IPS-15b (cell line): ENCODE measurements around the gene PRDX5.

ENCODE experiments used
- H3K27me3 ChIP-seq: one replicate; pipeline ENCODE4 v1.6.1; 2013; ENCODE audit warnings: low read length; ENCODE audit not compliant: control insufficient read depth, insufficient read depth
- H3K36me3 ChIP-seq: one replicate; pipeline ENCODE4 v1.6.1; 2013; ENCODE audit warnings: low read length; ENCODE audit not compliant: control insufficient read depth, insufficient read depth
- H3K4me1 ChIP-seq: one replicate; pipeline ENCODE4 v1.6.1; 2013; ENCODE audit warnings: mild to moderate bottlenecking, low read length; ENCODE audit not compliant: control insufficient read depth, insufficient read depth
- H3K4me3 ChIP-seq: one replicate; pipeline ENCODE4 v1.5.1; 2013; ENCODE audit warnings: low read depth, low read length
- H3K9ac ChIP-seq: one replicate; pipeline ENCODE4 v1.6.1; 2013; ENCODE audit warnings: low read depth, mild to moderate bottlenecking, low read length
- H3K9me3 ChIP-seq: one replicate; pipeline ENCODE4 v1.6.1; 2013; ENCODE audit warnings: mild to moderate bottlenecking, low read length; ENCODE audit not compliant: control insufficient read depth, insufficient read depth

Gene PRDX5

DNA sequence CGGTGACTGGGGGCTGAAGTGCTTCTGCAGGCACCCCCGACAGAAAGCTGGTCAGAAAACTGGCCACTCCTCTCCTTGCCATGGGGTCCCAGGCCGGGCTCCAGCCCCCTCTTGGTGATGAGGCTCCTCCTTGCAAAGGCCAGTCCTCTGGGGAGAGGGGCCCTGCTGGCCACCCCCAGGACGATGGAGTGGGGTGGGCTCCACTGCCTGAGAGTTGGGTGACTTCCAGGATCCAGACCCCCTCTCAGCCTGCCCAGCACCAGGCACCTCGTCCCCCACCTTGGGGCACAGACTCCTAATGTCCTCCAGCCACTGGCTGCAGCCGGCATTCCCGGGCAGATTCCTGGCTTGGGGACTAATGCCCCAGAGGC, 40.6 kb downstream of the PRDX5 start:
- Histone ChIP-seq H3K36me3 (peaks cover 15% of the 10 kb centered on the region), H3K9me3 (no peaks in the 10 kb centered on the region), H3K4me1 (peaks cover 6% of the 10 kb centered on the region), H3K27me3 (no peaks in the 10 kb centered on the region), H3K9ac (no peak overlapping the region), H3K4me3 (peak overlapping the region; percentile 85)

DNA sequence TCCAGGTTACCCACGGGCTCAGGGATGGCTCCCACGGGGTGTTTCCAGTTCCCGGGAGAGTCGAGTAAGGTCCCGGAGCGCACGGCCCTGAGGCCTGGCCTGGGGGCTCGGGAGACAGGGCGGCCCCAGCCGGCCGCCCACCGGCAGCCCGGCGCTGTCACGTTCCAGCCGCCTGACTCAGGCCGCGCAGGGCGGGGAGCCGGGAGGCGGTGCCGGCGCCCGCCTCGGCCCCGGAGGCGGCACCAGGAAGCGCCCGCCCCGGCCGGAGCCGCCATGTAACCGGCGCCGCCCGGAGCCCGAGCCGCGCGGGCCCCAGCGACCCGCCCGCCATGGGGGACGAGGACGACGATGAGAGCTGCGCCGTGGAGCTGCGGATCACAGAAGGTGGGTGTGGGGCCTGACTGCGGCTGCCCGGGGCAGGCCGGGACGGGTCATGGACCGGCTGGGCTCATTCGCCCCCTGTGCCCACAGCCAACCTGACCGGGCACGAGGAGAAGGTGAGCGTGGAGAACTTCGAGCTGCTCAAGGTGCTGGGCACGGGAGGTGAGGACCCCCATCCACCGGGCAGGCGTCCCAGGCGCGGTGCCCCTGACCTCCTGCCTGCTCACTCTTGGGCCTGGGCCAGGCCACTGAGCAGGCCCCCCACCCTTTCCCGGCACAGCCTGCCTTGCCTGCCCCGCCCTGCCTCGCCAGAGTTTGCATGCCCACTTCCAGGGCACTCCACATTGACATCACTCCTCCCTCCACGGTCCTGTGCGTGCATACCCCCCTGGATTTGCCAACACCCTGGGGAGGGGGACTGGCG, 41.2 kb downstream of the PRDX5 start, which contains the start of gene RPS6KA4:
Gene RPS6KA4 (plus strand): TSS at position 256 of the 805 bp plus-strand sequence. CDS start 74 bp downstream, at position 330.
- peaks cover 6% of the 10 kb centered on the region for H3K4me1 ChIP-seq
- peak within 1 kb of the TSS; percentile 85 for H3K4me3 ChIP-seq
- no peaks in the 10 kb centered on the region for H3K27me3 ChIP-seq
- peaks cover 13% of the 10 kb centered on the region for H3K36me3 ChIP-seq
- H3K9ac ChIP-seq: peak within 1 kb of the TSS; percentile 76
- H3K9me3 ChIP-seq: no peaks in the 10 kb centered on the region

DNA sequence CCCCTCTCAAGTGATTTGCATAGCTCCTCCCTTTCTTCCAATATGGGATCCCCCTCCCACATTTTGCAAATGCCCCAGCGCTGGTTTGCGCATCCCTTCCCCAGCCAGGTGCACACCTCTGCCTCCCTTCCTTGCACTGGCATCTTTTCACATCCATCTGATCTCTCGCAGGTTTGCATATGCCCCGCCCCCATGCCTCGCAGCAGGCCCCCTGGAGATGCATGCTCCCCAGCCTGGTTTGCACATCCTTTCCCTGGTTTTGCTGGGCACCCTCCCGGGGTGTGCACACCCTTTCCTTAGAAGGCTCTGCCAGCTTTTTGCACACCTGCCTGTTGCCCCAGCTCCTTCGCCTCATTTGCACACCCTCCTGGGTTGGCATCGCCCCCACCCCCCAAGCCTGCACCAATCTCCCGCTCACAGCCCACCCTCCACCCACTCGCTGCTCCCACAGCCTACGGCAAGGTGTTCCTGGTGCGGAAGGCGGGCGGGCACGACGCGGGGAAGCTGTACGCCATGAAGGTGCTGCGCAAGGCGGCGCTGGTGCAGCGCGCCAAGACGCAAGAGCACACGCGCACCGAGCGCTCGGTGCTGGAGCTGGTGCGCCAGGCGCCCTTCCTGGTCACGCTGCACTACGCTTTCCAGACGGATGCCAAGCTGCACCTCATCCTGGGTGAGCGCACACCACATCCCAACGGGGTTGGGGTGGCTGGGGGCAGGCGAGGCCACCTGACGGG, 42.0 kb downstream of the PRDX5 start:
- Histone ChIP-seq H3K9me3 (no peaks in the 10 kb centered on the region), H3K9ac (no peak overlapping the region), H3K27me3 (no peaks in the 10 kb centered on the region), H3K4me1 (peaks cover 6% of the 10 kb centered on the region), H3K36me3 (peaks cover 13% of the 10 kb centered on the region), H3K4me3 (peak overlapping the region; percentile 85)

DNA sequence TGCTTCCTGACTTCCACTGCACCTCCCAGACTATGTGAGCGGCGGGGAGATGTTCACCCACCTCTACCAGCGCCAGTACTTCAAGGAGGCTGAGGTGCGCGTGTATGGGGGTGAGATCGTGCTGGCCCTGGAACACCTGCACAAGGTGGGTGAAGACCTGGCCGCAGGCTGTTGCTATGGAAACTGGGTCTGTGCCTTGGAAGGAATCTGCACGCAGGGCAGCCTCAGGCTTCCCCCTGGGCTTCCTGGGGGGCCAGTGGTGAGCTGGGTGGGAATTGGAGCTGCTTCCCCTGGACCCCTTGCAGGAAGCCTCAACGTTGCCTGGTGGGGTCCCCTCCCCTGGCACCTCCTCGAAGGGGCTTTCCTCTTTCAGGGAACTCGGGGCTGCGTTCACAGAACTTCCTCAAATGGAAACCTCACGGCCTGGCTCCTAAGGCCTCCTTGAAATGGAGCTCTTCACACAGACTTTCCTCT, 42.6 kb downstream of the PRDX5 start:
- Histone ChIP-seq H3K9ac (no peak overlapping the region), H3K9me3 (no peaks in the 10 kb centered on the region), H3K4me1 (peaks cover 2% of the 10 kb centered on the region), H3K27me3 (no peaks in the 10 kb centered on the region), H3K36me3 (peaks cover 15% of the 10 kb centered on the region), H3K4me3 (no peak overlapping the region)

DNA sequence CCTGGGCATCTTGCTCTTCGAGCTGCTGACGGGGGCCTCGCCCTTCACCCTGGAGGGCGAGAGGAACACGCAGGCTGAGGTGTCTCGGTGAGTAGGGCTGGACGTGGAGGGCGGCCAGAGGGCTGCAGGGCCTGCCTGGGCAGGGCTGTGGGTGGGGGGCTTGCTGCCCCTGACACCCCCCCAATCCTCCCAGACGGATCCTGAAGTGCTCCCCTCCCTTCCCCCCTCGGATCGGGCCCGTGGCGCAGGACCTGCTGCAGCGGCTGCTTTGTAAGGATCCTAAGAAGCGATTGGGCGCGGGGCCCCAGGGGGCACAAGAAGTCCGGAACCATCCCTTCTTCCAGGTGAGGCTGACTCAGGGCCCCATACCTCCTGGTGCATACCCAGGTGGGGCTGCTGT, 43.7 kb downstream of the PRDX5 start:
- Histone ChIP-seq H3K9me3 (no peaks in the 10 kb centered on the region), H3K27me3 (no peaks in the 10 kb centered on the region), H3K4me3 (no peak overlapping the region), H3K36me3 (peaks cover 15% of the 10 kb centered on the region), H3K4me1 (peaks cover 1% of the 10 kb centered on the region), H3K9ac (no peak overlapping the region)

DNA sequence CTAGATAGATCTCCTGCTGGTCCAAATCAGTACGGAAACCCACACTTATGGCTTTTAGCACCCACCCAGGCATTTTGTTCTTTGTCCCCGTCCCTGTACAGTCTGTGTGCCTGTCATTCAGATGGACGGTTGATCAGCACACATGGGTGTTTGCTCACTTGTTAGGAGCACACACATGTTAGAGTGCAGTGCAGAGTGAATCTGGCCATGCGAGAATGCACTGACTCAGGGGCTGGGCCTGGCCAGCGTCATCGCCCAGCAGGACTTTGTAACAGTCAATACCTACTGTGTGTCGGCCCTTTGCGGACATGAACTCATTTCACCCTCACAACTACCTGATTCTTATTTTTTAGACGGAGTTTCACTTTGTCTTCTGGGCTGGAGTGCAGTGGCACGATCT, 44.4 kb downstream of the PRDX5 start:
- H3K4me1 ChIP-seq: no peaks in the 10 kb centered on the region
- H3K4me3 ChIP-seq: no peak overlapping the region
- no peaks in the 10 kb centered on the region for H3K9me3 ChIP-seq
- peaks cover 15% of the 10 kb centered on the region for H3K36me3 ChIP-seq
- no peaks in the 10 kb centered on the region for H3K27me3 ChIP-seq
- H3K9ac ChIP-seq: no peak overlapping the region

DNA sequence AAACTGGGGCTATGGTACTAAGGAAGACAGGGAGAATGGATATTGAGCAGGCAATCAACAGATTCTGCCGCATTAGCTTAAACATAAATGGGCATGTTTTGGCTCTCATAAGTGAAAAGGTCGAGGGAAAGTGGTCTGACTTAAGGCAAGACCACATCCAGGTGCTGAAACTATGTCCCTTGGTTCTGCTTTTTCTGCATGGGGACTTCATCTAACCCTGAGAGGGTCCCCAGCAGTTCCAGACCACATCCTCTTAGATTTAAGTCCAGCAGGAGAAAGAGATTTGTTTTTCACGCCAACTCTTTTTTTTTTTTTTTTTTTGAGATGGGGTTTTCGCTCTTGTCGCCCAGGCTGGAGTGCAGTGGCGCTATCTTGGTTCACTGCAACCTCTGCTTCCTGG, 46.5 kb downstream of the PRDX5 start:
- Histone ChIP-seq H3K9ac (no peak overlapping the region), H3K4me3 (no peak overlapping the region), H3K9me3 (no peaks in the 10 kb centered on the region), H3K4me1 (no peaks in the 10 kb centered on the region), H3K36me3 (peaks cover 18% of the 10 kb centered on the region), H3K27me3 (no peaks in the 10 kb centered on the region)

DNA sequence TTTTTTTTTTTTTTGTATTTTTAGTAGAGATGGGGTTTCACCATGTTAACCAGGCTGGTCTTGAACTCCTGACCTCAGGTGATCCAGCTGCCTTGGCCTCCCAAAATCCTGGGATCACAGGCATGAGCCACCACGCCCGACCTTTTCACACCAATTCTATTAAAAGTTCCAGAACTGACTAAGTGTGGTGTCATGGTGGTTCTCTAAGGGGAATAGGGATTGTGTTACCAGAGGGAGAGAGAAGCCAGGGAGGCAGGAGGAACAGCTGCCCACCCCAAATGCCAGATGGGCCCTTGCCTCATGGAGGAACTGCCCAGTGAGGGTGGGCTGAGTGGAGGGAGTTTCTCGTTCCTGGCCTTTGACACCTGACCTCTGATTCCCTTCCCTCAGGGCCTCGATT, 47.0 kb downstream of the PRDX5 start:
- no peak overlapping the region for H3K4me3 ChIP-seq
- H3K9me3 ChIP-seq: no peaks in the 10 kb centered on the region
- no peak overlapping the region for H3K9ac ChIP-seq
- H3K36me3 ChIP-seq: peaks cover 18% of the 10 kb centered on the region
- H3K4me1 ChIP-seq: no peaks in the 10 kb centered on the region
- no peaks in the 10 kb centered on the region for H3K27me3 ChIP-seq

DNA sequence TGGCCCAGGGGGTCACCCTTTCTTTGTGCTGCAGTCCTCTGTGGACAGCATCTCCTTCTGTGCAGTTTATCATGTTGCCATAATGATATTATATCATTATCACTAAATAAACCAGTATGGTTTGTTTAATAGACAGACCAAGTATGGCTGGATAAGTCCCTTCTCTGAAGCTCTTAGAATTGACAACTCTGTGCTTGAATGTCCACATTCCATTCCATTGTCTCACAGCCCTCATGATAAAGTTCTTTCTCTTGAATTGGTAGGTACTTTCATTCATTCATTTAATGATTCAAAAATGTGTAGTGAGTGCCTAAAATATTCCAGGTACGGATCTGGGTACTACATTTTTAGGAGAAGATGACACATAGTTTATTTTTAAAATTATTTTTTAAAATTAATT, 48.8 kb downstream of the PRDX5 start:
- Histone ChIP-seq H3K36me3 (peaks cover 17% of the 10 kb centered on the region), H3K4me1 (no peaks in the 10 kb centered on the region), H3K9ac (no peak overlapping the region), H3K27me3 (no peaks in the 10 kb centered on the region), H3K9me3 (no peaks in the 10 kb centered on the region), H3K4me3 (no peak overlapping the region)

DNA sequence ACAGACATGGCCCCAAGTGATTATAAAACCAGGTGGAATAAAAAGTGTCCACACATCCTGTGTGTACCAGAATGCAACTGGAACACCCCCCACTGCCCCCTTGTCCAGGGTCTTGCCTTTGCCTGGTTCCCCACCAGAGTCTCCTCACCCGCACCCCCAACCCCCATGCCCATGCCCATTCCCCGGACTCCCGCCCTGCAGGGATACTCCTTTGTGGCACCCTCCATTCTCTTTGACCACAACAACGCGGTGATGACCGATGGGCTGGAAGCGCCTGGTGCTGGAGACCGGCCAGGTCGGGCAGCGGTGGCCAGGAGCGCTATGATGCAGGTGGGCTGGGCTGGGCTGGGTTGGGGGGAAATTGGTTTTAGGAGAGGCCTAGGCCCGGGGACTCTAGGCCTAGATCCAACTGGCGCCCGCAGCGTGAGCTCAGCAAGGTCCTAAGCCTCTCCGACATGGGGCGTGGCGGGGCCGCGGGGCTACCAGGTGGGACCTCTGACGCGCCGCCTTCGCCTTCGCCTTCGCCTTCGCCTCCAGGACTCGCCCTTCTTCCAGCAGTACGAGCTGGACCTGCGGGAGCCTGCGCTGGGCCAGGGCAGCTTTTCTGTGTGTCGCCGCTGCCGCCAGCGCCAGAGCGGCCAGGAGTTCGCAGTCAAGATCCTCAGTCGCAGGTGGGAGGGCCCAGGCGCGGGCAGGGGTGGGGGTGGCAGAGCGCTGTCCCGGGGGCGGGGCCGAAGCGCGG, 50.2 kb downstream of the PRDX5 start:
- no peaks in the 10 kb centered on the region for H3K9me3 ChIP-seq
- H3K4me3 ChIP-seq: no peak overlapping the region
- H3K4me1 ChIP-seq: no peaks in the 10 kb centered on the region
- H3K27me3 ChIP-seq: no peaks in the 10 kb centered on the region
- H3K36me3 ChIP-seq: peaks cover 9% of the 10 kb centered on the region
- H3K9ac ChIP-seq: no peak overlapping the region

DNA sequence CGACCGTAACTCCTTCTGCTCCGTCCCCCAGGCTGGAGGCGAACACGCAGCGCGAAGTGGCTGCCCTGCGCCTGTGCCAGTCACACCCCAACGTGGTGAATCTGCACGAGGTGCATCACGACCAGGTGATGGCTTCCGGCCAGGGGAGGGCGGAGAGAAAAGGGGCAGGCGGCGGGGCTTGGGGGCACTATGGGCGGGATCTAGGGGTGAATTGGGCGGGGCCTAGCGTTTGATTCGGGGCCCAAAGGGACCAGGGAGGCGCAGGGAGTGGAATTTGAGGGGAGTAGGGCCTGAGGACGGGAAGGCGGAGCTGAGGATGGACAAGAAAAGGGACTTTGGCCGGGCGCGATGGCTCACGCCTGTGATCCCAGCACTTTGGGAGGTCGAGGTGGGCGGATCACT, 50.8 kb downstream of the PRDX5 start:
- Histone ChIP-seq H3K4me1 (peaks cover 3% of the 10 kb centered on the region), H3K36me3 (peaks cover 9% of the 10 kb centered on the region), H3K9me3 (no peaks in the 10 kb centered on the region), H3K27me3 (no peaks in the 10 kb centered on the region), H3K4me3 (no peak overlapping the region), H3K9ac (no peak overlapping the region)
